HG03159 (cell line): ENCODE data around the gene A2M.

Source experiments
- ATAC-seq: cut with Tn5 transposase; IDR thresholded peaks from one replicate; pipeline ENCODE4 v1.9.1; 2021; ENCODE audit warnings: mild to moderate bottlenecking, moderate library complexity; ENCODE audit not compliant: unreplicated experiment

Gene A2M

GRCh38 chr12:9040484-9041186 is 75.1 kb downstream of the A2M start:
- no peak for ATAC-seq

GRCh38 chr12:9039397-9039977 is 76.2 kb downstream of the A2M start:
- ATAC-seq, result no peak

GRCh38 chr12:9037431-9037830 is 78.3 kb downstream of the A2M start:
- no peak for ATAC-seq

GRCh38 chr12:9036227-9036626 is 79.5 kb downstream of the A2M start:
- no peak for ATAC-seq

- no peak for ATAC-seq
Measured at GRCh38 chr12:9034095-9034494, 81.6 kb downstream of the A2M start.

GRCh38 chr12:9033265-9033887 is 82.3 kb downstream of the A2M start:
- ATAC-seq, result no peak

- no peak for ATAC-seq
Measured at GRCh38 chr12:9032202-9032964, 83.3 kb downstream of the A2M start.

- ATAC-seq, result no peak
Measured at GRCh38 chr12:9030776-9031175, 84.9 kb downstream of the A2M start.

- no peak for ATAC-seq
Measured at GRCh38 chr12:9027161-9028059, 88.3 kb downstream of the A2M start.

- no peak for ATAC-seq
Measured at GRCh38 chr12:9024512-9024911, 91.2 kb downstream of the A2M start.

GRCh38 chr12:9022592-9022991 is 93.1 kb downstream of the A2M start:
- ATAC-seq, result no peak
